ENCODE measurements around the gene SCD5.

The SCD5 gene

DNA sequence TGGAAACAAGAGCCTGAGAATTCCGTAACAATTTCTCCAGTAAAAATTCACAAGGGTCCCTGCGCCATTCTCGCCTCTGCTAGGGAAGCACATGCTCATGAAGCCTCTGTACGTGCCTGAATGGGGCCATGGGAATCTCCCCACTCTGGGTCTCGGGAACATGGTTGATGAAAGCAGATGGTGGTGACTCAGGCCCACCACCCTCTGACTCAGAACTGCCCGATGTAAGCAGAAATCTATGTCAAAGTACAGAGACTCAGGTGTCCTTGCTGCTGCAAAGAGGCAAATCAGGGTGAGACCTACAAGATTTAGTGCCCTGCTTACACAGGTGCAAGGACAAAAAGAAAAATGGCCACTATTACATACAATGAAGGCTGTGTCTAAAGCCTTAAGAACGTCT is 65.0 kb downstream of the SCD5 start:
- no peaks in the 10 kb centered on the region for H3K27me3 ChIP-seq (replicated peaks; ENCODE audit: control insufficient read depth, insufficient read depth, low read length, poor library complexity, severe bottlenecking)
- H3K4me3 ChIP-seq (ENCODE audit: insufficient read depth, low read depth, low read length, poor library complexity, severe bottlenecking) = no peak overlapping the region
- H3K27ac ChIP-seq (ENCODE audit: insufficient read depth, low read length, poor library complexity, severe bottlenecking) = no peak overlapping the region
- no peaks in the 10 kb centered on the region for H3K9me3 ChIP-seq (ENCODE audit: control insufficient read depth, low read length)
- no peak for DNase-seq
- no peaks in the 10 kb centered on the region for H3K36me3 ChIP-seq (ENCODE audit: control insufficient read depth, insufficient read depth, low read length)
- H3K4me1 ChIP-seq (ENCODE audit: control insufficient read depth, insufficient read depth, low read length, poor library complexity, severe bottlenecking) = no peaks in the 10 kb centered on the region

DNA sequence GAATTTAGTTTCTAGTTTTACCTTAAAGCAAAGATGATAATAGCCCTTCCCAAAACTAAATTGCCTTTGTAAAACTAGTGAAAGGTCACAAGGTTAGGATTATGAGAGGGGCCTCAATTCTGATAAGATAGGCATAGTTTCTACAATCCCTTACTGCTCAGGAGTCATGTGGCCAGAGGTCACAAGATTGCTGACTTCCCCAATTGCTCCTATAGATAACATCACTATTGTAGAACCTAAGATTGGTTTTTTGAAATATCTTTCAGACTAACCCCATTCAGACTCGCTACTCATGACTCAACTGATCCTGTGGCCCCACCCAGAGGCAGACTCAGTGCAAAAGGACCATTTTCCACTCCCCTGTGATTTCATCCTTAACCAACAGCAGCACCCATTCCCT is 70.3 kb downstream of the SCD5 start:
- H3K9me3 ChIP-seq (ENCODE audit: control insufficient read depth, low read length) = no peaks in the 10 kb centered on the region
- DNase-seq = no peak
- H3K36me3 ChIP-seq (ENCODE audit: control insufficient read depth, insufficient read depth, low read length) = no peaks in the 10 kb centered on the region
- no peaks in the 10 kb centered on the region for H3K4me1 ChIP-seq (ENCODE audit: control insufficient read depth, insufficient read depth, low read length, poor library complexity, severe bottlenecking)
- H3K27ac ChIP-seq (ENCODE audit: insufficient read depth, low read length, poor library complexity, severe bottlenecking) = no peak overlapping the region
- no peaks in the 10 kb centered on the region for H3K27me3 ChIP-seq (replicated peaks; ENCODE audit: control insufficient read depth, insufficient read depth, low read length, poor library complexity, severe bottlenecking)
- H3K4me3 ChIP-seq (ENCODE audit: insufficient read depth, low read depth, low read length, poor library complexity, severe bottlenecking) = no peak overlapping the region

DNA sequence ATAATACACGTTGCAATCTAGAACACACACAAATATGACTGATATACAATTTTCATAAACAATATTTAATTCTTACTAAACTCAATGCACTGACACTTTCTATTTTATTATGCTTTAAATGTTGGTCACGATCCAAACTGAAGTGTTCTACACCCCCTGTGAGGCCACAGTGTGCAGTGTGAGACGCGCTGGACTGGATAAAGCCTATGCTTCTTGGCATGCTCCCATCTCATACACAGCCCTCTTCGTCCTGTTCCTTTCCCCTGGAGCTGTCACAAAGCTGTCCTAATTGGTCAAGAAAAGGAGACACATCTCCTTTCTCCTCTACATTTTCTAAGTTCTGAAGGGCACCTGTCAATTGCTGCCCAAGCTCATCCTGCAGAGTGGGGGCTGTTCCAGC is 72.0 kb downstream of the SCD5 start:
- H3K27me3 ChIP-seq (replicated peaks; ENCODE audit: control insufficient read depth, insufficient read depth, low read length, poor library complexity, severe bottlenecking) = no peaks in the 10 kb centered on the region
- H3K4me3 ChIP-seq (ENCODE audit: insufficient read depth, low read depth, low read length, poor library complexity, severe bottlenecking) = no peak overlapping the region
- DNase-seq = no peak
- no peak overlapping the region for H3K27ac ChIP-seq (ENCODE audit: insufficient read depth, low read length, poor library complexity, severe bottlenecking)
- H3K9me3 ChIP-seq (ENCODE audit: control insufficient read depth, low read length) = no peaks in the 10 kb centered on the region
- no peaks in the 10 kb centered on the region for H3K4me1 ChIP-seq (ENCODE audit: control insufficient read depth, insufficient read depth, low read length, poor library complexity, severe bottlenecking)
- no peaks in the 10 kb centered on the region for H3K36me3 ChIP-seq (ENCODE audit: control insufficient read depth, insufficient read depth, low read length)

DNA sequence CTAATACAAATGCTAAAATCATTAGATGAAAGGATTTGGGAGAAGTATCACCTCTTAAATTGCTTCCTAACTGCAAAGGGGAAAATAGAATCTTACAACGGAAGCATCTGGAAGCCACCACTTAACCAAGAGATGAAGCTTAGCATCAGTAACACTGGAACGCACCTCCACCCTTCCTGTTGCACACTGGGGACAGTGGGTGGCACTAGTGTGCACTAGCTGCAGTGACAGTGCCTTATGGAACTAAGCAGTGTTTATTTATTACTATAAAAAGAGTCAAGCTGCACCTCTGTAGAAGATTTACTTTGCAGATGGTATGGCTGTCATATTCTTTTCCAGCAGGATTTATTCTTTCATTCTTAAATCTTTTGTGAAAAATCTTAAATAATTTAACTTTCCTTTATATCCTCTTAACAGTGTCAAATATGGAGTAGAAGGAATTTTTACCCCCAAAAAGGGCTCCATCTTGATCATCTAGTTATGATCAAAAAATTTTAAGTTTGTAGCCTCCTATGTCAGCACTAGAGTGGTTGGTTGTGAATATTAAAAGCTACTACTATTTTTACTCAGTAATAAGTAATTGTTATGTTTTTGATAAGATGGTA is 76.7 kb downstream of the SCD5 start:
- no peak overlapping the region for H3K27ac ChIP-seq (ENCODE audit: insufficient read depth, low read length, poor library complexity, severe bottlenecking)
- no peak overlapping the region for H3K4me3 ChIP-seq (ENCODE audit: insufficient read depth, low read depth, low read length, poor library complexity, severe bottlenecking)
- H3K9me3 ChIP-seq (ENCODE audit: control insufficient read depth, low read length) = no peaks in the 10 kb centered on the region
- no peaks in the 10 kb centered on the region for H3K36me3 ChIP-seq (ENCODE audit: control insufficient read depth, insufficient read depth, low read length)
- H3K27me3 ChIP-seq (replicated peaks; ENCODE audit: control insufficient read depth, insufficient read depth, low read length, poor library complexity, severe bottlenecking) = no peaks in the 10 kb centered on the region
- DNase-seq = no peak
- H3K4me1 ChIP-seq (ENCODE audit: control insufficient read depth, insufficient read depth, low read length, poor library complexity, severe bottlenecking) = no peaks in the 10 kb centered on the region

DNA sequence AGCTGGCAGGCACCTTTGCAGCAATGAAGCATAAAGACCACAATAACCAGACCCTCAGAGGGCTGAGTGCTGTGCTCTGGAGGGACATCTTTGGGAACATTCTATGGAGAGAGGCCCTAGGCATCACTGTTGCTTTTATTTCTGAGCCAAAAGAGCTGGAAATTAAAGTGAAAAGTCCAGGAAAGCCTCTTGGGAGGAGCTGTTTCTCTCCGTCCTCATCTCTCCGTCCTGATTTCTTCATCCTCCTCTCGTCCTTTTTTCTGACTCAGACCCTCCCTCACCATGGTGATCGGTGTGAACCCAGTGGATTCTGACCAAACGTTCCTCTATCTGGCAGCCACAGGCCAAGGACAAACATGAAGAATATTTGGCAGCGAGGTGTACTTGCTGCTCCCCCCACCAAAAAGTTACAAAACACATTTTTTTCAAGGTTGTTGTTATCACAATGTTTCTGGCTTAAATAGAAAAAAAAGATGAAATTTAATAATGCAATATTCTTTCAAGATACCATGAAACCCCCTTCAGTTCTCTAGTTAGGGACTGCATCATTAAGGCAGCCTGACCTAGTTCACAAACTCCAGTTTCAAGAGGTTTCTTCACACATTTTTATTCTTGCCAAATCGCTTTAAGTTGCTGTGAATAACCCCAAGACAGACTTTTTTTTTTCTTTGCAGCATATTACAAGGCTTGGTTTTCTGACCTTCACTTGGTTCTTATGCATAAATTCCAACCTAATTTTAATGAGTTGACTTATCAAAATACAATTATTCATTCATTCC is 80.2 kb downstream of the SCD5 start:
- H3K27ac ChIP-seq (ENCODE audit: insufficient read depth, low read length, poor library complexity, severe bottlenecking) = no peak overlapping the region
- no peak for DNase-seq
- no peak overlapping the region for H3K4me3 ChIP-seq (ENCODE audit: insufficient read depth, low read depth, low read length, poor library complexity, severe bottlenecking)
- H3K36me3 ChIP-seq (ENCODE audit: control insufficient read depth, insufficient read depth, low read length) = no peaks in the 10 kb centered on the region
- H3K27me3 ChIP-seq (replicated peaks; ENCODE audit: control insufficient read depth, insufficient read depth, low read length, poor library complexity, severe bottlenecking) = no peaks in the 10 kb centered on the region
- H3K4me1 ChIP-seq (ENCODE audit: control insufficient read depth, insufficient read depth, low read length, poor library complexity, severe bottlenecking) = no peaks in the 10 kb centered on the region
- no peaks in the 10 kb centered on the region for H3K9me3 ChIP-seq (ENCODE audit: control insufficient read depth, low read length)

DNA sequence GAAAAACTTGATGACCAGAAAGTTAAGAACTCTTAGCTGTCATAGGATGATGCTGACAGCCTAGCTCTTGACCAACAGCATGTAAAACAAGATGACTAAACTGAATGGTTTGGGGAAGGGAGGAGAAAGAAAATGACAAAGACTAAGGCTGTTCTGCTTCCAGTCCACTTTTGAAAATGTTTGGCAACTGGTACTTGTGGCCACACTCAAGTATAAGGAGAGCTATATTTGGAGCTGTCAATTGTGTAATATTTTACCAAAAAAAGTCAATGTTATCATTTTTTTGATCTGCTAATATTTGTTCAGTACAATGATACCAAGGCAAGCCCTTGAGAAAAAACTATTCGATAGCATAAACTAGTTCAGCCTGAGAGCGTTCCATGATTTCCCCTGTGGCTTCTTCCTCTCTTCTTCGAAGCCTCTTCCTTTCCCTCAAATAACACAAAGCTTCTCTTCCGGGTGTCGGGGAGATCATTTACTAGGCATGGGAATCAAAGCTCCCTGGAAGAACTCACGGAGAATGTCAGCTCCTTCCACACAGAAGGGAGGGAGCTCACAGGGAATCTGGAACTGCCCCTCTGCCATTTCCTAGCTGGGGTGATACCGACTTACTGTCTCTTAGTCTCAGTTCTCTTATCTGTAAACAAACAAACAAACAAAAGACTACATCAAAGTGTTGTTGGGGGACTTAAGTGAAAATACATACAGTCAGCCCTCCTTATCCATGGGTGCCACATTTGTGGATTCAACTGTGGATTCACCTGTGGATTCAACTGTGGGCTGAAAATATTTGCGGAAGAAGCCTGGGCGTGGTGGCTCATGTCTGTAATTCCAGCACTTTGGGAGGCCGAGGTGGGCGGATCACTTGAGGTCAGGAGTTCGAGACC is 82.6 kb downstream of the SCD5 start:
- no peaks in the 10 kb centered on the region for H3K9me3 ChIP-seq (ENCODE audit: control insufficient read depth, low read length)
- no peak for DNase-seq
- H3K27ac ChIP-seq (ENCODE audit: insufficient read depth, low read length, poor library complexity, severe bottlenecking) = no peak overlapping the region
- H3K27me3 ChIP-seq (replicated peaks; ENCODE audit: control insufficient read depth, insufficient read depth, low read length, poor library complexity, severe bottlenecking) = no peaks in the 10 kb centered on the region
- no peak overlapping the region for H3K4me3 ChIP-seq (ENCODE audit: insufficient read depth, low read depth, low read length, poor library complexity, severe bottlenecking)
- H3K36me3 ChIP-seq (ENCODE audit: control insufficient read depth, insufficient read depth, low read length) = no peaks in the 10 kb centered on the region
- H3K4me1 ChIP-seq (ENCODE audit: control insufficient read depth, insufficient read depth, low read length, poor library complexity, severe bottlenecking) = no peaks in the 10 kb centered on the region

DNA sequence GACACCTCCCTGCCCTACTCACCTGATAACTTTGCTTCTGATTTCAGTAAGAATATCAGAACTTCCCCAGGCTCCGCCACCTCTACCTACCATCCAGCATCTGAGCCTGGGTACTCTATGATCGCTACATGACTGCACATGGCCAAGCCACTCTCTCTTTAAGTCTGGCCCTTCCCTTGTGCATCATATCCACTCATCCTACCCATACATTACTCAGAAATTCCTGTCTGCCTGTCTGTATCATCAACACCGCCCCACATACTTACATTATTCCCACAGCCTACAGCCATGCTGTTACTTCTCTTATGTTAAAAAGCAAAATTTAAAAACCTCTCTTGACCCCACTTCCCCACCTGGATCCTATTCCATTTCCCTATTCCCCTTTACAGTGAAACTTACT is 84.7 kb downstream of the SCD5 start:
- no peaks in the 10 kb centered on the region for H3K9me3 ChIP-seq (ENCODE audit: control insufficient read depth, low read length)
- H3K27ac ChIP-seq (ENCODE audit: insufficient read depth, low read length, poor library complexity, severe bottlenecking) = no peak overlapping the region
- H3K4me3 ChIP-seq (ENCODE audit: insufficient read depth, low read depth, low read length, poor library complexity, severe bottlenecking) = no peak overlapping the region
- DNase-seq = no peak
- H3K36me3 ChIP-seq (ENCODE audit: control insufficient read depth, insufficient read depth, low read length) = no peaks in the 10 kb centered on the region
- H3K4me1 ChIP-seq (ENCODE audit: control insufficient read depth, insufficient read depth, low read length, poor library complexity, severe bottlenecking) = no peaks in the 10 kb centered on the region
- H3K27me3 ChIP-seq (replicated peaks; ENCODE audit: control insufficient read depth, insufficient read depth, low read length, poor library complexity, severe bottlenecking) = no peaks in the 10 kb centered on the region

DNA sequence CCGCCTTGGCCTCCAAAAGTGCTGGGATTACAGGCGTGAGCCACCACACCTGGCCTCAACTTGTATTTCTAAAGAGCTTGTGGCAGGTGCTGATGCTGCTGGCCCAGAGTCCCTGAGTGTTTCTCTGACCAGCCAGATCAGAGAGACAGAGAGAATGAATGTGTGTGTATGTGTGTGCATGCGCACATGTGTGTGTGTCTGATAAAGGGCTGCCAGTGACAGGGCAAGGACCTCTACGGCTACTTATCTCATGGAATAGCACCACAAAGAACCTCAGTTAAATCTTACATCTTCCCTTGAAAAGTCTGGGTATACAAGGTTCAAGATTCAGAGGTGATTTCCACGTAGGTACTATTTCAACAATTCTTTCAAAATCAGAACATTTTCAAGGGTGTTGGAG is 86.0 kb downstream of the SCD5 start:
- no peaks in the 10 kb centered on the region for H3K9me3 ChIP-seq (ENCODE audit: control insufficient read depth, low read length)
- no peaks in the 10 kb centered on the region for H3K27me3 ChIP-seq (replicated peaks; ENCODE audit: control insufficient read depth, insufficient read depth, low read length, poor library complexity, severe bottlenecking)
- DNase-seq = no peak
- no peak overlapping the region for H3K4me3 ChIP-seq (ENCODE audit: insufficient read depth, low read depth, low read length, poor library complexity, severe bottlenecking)
- H3K4me1 ChIP-seq (ENCODE audit: control insufficient read depth, insufficient read depth, low read length, poor library complexity, severe bottlenecking) = no peaks in the 10 kb centered on the region
- H3K27ac ChIP-seq (ENCODE audit: insufficient read depth, low read length, poor library complexity, severe bottlenecking) = no peak overlapping the region
- no peaks in the 10 kb centered on the region for H3K36me3 ChIP-seq (ENCODE audit: control insufficient read depth, insufficient read depth, low read length)

DNA sequence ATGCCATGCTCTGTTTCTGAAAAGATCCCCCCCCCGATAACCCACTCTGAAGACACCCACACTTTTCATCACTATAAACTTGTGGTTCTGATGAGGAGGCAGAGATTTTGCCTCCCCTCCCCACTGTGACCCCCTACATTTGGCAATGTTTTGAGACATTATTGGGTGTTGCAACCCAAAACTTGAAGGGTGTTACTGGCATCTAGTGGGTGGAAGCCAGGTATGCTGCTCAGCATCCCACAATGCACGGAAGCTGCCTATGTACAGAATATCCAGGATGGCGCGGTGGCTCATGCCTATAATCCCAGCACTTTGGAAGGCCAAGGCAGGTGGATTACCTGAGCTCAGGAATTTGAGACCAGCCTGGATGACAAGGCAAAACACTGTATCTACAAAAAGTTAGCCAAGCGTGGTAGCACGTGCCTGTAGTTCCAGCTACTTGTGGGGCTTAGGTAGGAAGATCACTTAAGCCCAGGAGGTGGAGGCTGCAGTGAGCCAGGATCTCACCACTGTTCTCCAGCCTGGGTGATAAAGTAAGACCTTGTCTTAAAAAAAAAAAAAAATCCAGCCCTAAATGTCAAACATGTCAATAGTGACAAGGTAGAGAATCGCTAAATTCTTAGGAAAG is 87.3 kb downstream of the SCD5 start:
- Histone ChIP-seq H3K27me3 (replicated peaks; ENCODE audit: control insufficient read depth, insufficient read depth, low read length, poor library complexity, severe bottlenecking) (no peaks in the 10 kb centered on the region), H3K4me1 (ENCODE audit: control insufficient read depth, insufficient read depth, low read length, poor library complexity, severe bottlenecking) (no peaks in the 10 kb centered on the region), H3K36me3 (ENCODE audit: control insufficient read depth, insufficient read depth, low read length) (no peaks in the 10 kb centered on the region), H3K27ac (ENCODE audit: insufficient read depth, low read length, poor library complexity, severe bottlenecking) (no peak overlapping the region), H3K9me3 (ENCODE audit: control insufficient read depth, low read length) (no peaks in the 10 kb centered on the region), H3K4me3 (ENCODE audit: insufficient read depth, low read depth, low read length, poor library complexity, severe bottlenecking) (no peak overlapping the region)
- DNase-seq = no peak

Data from effector memory CD4-positive, alpha-beta T cell (primary cell).